GM23338 (cell line): ENCODE results near the gene FOXP1. TPM values are rescaled to one million over a fixed set of nuclear protein-coding genes. Genes with fewer than 3 reads are reported as not detected.

Experiments
- ATAC-seq: fragments of 200-7000 bp; cut with Tn5 transposase; 3 replicates; pipeline ENCODE4 v1.9.1; 2020
- DNase-seq: peaks from one replicate; pipeline ENCODE4 v3.0.0-alpha.2; 2015; ENCODE audit warnings: low spot score
- H2AFZ ChIP-seq: fragments of 200-600 bp; sonication (generic); 2 replicates; pipeline ENCODE4 v1.8.0; 2016; ENCODE audit warnings: antibody characterized with exemption, mild to moderate bottlenecking, moderate library complexity
- H3F3A ChIP-seq: fragments of 200-600 bp; sonication (generic); replicated peaks from 2 replicates; pipeline ENCODE4 v1.8.0; 2017; ENCODE audit warnings: antibody characterized with exemption, mixed run types, low read depth
- H3K27ac ChIP-seq: fragments of 200-600 bp; sonication (generic); 2 replicates; pipeline ENCODE4 v1.6.1; 2016; ENCODE audit warnings: low read depth
- H3K27me3 ChIP-seq: fragments of 200-600 bp; sonication (generic); 2 replicates; pipeline ENCODE4 v1.8.0; 2016; ENCODE audit warnings: mild to moderate bottlenecking, mixed run types, moderate library complexity; ENCODE audit not compliant: insufficient read depth
- H3K36me3 ChIP-seq: fragments of 200-600 bp; sonication (generic); 2 replicates; pipeline ENCODE4 v1.8.0; 2016; ENCODE audit warnings: mild to moderate bottlenecking; ENCODE audit not compliant: insufficient read depth
- H3K4me1 ChIP-seq: fragments of 200-600 bp; sonication (generic); 2 replicates; pipeline ENCODE4 v1.8.0; 2016; ENCODE audit warnings: mild to moderate bottlenecking, moderate library complexity; ENCODE audit not compliant: insufficient read depth
- H3K4me2 ChIP-seq: fragments of 200-600 bp; sonication (generic); 2 replicates; pipeline ENCODE4 v1.7.1; 2017; ENCODE audit warnings: mixed run types
- H3K4me3 ChIP-seq: fragments of 200-600 bp; sonication (generic); 2 replicates; pipeline ENCODE4 v1.6.1; 2016; ENCODE audit warnings: mixed run types
- H3K79me2 ChIP-seq: fragments of 200-600 bp; sonication (generic); replicated peaks from 2 replicates; pipeline ENCODE4 v1.8.0; 2017; ENCODE audit warnings: mild to moderate bottlenecking; ENCODE audit not compliant: insufficient read depth
- H3K9me2 ChIP-seq: fragments of 200-600 bp; sonication (generic); 2 replicates; pipeline ENCODE4 v1.8.0; 2017; ENCODE audit not compliant: insufficient read depth
- H4K20me1 ChIP-seq: fragments of 200-600 bp; sonication (generic); replicated peaks from 2 replicates; pipeline ENCODE4 v1.8.0; 2017; ENCODE audit warnings: mild to moderate bottlenecking; ENCODE audit not compliant: insufficient read depth
- H3K27ac Mint-ChIP-seq: 2 replicates; pipeline ENCODE4 v1.8.0; 2020; ENCODE audit warnings: inconsistent platforms, mild to moderate bottlenecking, moderate library complexity, mixed read lengths
- H3K27me3 Mint-ChIP-seq: 3 replicates; pipeline ENCODE4 v1.8.0; 2022; ENCODE audit warnings: low read depth, mild to moderate bottlenecking, moderate library complexity, mixed read lengths, inconsistent platforms; ENCODE audit not compliant: insufficient read depth, poor library complexity
- H3K36me3 Mint-ChIP-seq: 3 replicates; pipeline ENCODE4 v1.8.0; 2021; ENCODE audit warnings: low read depth, mild to moderate bottlenecking, inconsistent platforms, moderate library complexity, mixed read lengths
- H3K4me1 Mint-ChIP-seq: 3 replicates; pipeline ENCODE4 v1.8.0; 2020; ENCODE audit warnings: mild to moderate bottlenecking, inconsistent platforms, mixed read lengths
- H3K4me3 Mint-ChIP-seq: 3 replicates; pipeline ENCODE4 v1.8.0; 2021; ENCODE audit warnings: moderate library complexity, mild to moderate bottlenecking, inconsistent platforms, mixed read lengths
- H3K9me3 Mint-ChIP-seq: 3 replicates; pipeline ENCODE4 v1.8.0; 2020; ENCODE audit warnings: moderate library complexity, mild to moderate bottlenecking, inconsistent platforms, mixed read lengths
- CREB1 ChIP-seq: fragments of 250-450 bp; sonication (Bioruptor Pico); IDR thresholded peaks from 2 replicates; pipeline ENCODE4 v1.5.0; 2020; ENCODE audit warnings: low read depth, mild to moderate bottlenecking, moderate library complexity
- EZH2 ChIP-seq: fragments of 200-600 bp; sonication (generic); IDR thresholded peaks from one replicate; pipeline ENCODE4 v1.8.0; 2017; ENCODE audit warnings: antibody characterized with exemption, mild to moderate bottlenecking, low read depth; ENCODE audit not compliant: unreplicated experiment
- EZH2phosphoT487 ChIP-seq: fragments of 200-600 bp; sonication (generic); IDR thresholded peaks from one replicate; pipeline ENCODE4 v1.8.1; 2018; ENCODE audit warnings: antibody characterized with exemption; ENCODE audit not compliant: unreplicated experiment
- JUNB ChIP-seq: IDR thresholded peaks from one replicate; pipeline ENCODE4 v1.6.1; 2016; ENCODE audit warnings: antibody characterized with exemption; ENCODE audit not compliant: unreplicated experiment
- NANOG ChIP-seq: IDR thresholded peaks from 2 replicates; pipeline ENCODE4 v1.6.1; 2016; ENCODE audit warnings: antibody characterized with exemption, borderline replicate concordance
- STAT1 ChIP-seq: IDR thresholded peaks from one replicate; pipeline ENCODE4 v1.6.1; 2016; ENCODE audit warnings: antibody characterized with exemption; ENCODE audit not compliant: unreplicated experiment
- ZNF114 ChIP-seq: fragments of 250-450 bp; sonication (Bioruptor Pico); IDR thresholded peaks from 2 replicates; pipeline ENCODE4 v1.5.0; 2020; ENCODE audit warnings: mild to moderate bottlenecking, moderate library complexity
- ZNF331 ChIP-seq: fragments of 250-450 bp; sonication (Bioruptor Pico); IDR thresholded peaks from 2 replicates; pipeline ENCODE4 v1.5.0; 2020; ENCODE audit warnings: low read depth, mild to moderate bottlenecking, moderate library complexity
- polyA plus RNA-seq: library from polyadenylated mRNA; unstranded; fragments of >200 nt; fragmentation: Nextera tagmentation; extraction: Ambion mirVana; gene quantifications from 2 replicates; pipeline ENCODE4 v1.2.1, GENCODE V29; 2016
- total RNA-seq: library from RNA; depleted of rRNA; stranded (reverse); fragments of >200 nt; shearing (Covaris generic); gene quantifications from 2 replicates; pipeline ENCODE4 v1.2.3, GENCODE V29; 2014
- TF ChIP-seq, protein P1 (sequence below): IDR thresholded peaks from 2 replicates; pipeline ENCODE4 v1.6.1; 2016; ENCODE audit warnings: antibody characterized with exemption
- TF ChIP-seq, protein P2 (sequence below): IDR thresholded peaks from one replicate; pipeline ENCODE4 v1.6.1; 2018; ENCODE audit warnings: antibody characterized with exemption; ENCODE audit not compliant: unreplicated experiment

Gene FOXP1
- total and polyA plus RNA-seq, 2 experiments from 2014 or later: 32.9 to 35.5 TPM

DNA sequence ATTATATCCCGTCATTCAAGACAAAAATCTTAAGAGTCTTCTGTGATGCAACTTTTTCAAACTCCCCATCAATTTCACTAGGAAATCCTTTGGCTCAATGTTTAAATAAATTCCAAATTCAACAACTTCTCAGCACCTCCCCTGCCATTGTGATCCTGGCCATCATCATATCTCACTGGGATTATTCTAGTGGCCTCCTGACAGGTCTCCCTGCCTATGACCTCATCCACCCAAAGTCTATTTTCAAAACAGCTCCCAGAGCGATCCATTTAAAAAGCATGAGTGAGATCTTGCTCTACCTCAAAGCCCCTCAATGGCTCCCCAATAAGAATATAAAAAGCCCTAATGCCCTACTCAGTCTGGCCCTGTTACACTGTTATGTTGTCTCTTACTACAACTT, 293.2 kb downstream of the FOXP1 start (continued):
- no peak for TF ChIP-seq STAT1
- TF ChIP-seq ZNF114: no peak
- TF ChIP-seq, protein P1, sequence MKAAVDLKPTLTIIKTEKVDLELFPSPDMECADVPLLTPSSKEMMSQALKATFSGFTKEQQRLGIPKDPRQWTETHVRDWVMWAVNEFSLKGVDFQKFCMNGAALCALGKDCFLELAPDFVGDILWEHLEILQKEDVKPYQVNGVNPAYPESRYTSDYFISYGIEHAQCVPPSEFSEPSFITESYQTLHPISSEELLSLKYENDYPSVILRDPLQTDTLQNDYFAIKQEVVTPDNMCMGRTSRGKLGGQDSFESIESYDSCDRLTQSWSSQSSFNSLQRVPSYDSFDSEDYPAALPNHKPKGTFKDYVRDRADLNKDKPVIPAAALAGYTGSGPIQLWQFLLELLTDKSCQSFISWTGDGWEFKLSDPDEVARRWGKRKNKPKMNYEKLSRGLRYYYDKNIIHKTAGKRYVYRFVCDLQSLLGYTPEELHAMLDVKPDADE: no peak

DNA sequence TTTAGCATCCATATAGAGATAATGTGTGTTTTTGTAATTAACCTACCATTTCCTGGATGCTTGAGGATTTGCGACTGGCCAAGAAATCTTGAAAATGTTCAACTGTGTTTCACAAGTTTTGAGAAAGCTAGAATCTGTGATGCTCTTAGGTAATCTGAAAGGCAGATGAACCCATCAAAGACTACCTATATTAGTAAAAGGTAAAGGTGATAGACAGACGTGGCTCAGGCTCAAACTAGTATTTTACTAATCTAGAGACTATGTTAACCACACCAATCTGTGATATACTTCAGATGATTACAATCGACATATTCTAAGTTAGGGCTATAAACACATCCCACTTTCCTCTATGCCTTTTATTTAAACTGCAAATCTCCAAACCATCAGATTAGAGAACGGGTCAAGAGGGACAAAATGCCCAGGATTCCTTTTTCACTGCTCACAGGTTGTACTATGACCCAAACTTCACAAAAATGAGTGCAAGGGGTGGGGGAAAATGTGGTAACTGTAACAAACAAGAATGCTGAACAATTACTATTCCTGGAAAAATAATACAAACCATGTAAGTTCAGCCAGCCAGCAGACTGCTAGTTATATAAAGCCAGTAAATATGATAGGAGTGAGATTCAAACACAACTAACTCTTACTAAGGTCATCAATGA, 295.1 kb downstream of the FOXP1 start:
- Histone ChIP-seq H3K27me3 (no peaks in the 10 kb centered on the region), H3K36me3 (no peaks in the 10 kb centered on the region), H3K4me2 (no peak overlapping the region), H4K20me1 (no peaks in the 10 kb centered on the region), H3K4me1 (peaks cover 6% of the 10 kb centered on the region), H3F3A (no peaks in the 10 kb centered on the region), H2AFZ (no peak overlapping the region), H3K9me2 (no peaks in the 10 kb centered on the region), H3K4me3 (no peak overlapping the region), H3K27ac (no peak overlapping the region), H3K79me2 (peaks cover 13% of the 10 kb centered on the region)
- ATAC-seq (no peak), DNase-seq (no peak)
- H3K4me1 Mint-ChIP-seq: peaks cover 11% of the 10 kb centered on the region
- no peak overlapping the region for H3K4me3 Mint-ChIP-seq
- H3K9me3 Mint-ChIP-seq: no peaks in the 10 kb centered on the region
- no peak overlapping the region for H3K27ac Mint-ChIP-seq
- TF ChIP-seq ZNF331 (no peak), EZH2phosphoT487 (no peak), CREB1 (CRISPR knock-in tag) (no peak)
- H3K36me3 Mint-ChIP-seq: peaks cover 10% of the 10 kb centered on the region; the same call in 1 of the 3 replicates
- H3K27me3 Mint-ChIP-seq: peaks cover 5% of the 10 kb centered on the region

DNA sequence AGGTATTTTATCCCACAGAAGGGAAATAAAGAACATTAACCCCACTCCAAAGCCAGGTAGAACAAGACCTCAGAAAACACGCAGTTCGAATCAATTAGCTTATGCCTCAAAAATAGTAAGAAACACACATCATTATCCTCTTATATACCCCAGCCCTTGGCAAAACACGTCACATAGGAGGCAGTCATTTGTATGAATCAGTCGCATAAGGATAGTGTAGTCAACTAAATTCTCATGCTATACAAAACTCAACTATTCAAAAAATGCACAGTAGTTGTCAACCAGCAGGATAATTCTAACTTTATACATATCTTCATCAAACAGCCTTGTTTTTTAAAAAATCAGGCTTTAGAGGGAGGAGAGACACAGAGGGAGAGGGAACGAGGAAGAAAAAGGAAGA, 298.4 kb downstream of the FOXP1 start:
- Histone ChIP-seq H2AFZ (no peak overlapping the region), H3K36me3 (no peaks in the 10 kb centered on the region), H3K27me3 (no peaks in the 10 kb centered on the region), H3F3A (no peaks in the 10 kb centered on the region), H3K79me2 (peaks cover 39% of the 10 kb centered on the region), H4K20me1 (no peaks in the 10 kb centered on the region), H3K4me3 (no peak overlapping the region), H3K4me2 (no peak overlapping the region), H3K4me1 (peaks cover 16% of the 10 kb centered on the region), H3K9me2 (no peaks in the 10 kb centered on the region), H3K27ac (no peak overlapping the region)
- DNase-seq (no peak), ATAC-seq (no peak)
- Mint-ChIP-seq H3K9me3 (no peaks in the 10 kb centered on the region), H3K36me3 (peaks cover 4% of the 10 kb centered on the region; the same call in 1 of the 3 replicates), H3K4me1 (peaks cover 22% of the 10 kb centered on the region), H3K27ac (no peak overlapping the region), H3K4me3 (no peak overlapping the region), H3K27me3 (peaks cover 4% of the 10 kb centered on the region)
- TF ChIP-seq EZH2 (no peak), ZNF331 (no peak), NANOG (no peak), JUNB (no peak)
- TF ChIP-seq, protein P2, sequence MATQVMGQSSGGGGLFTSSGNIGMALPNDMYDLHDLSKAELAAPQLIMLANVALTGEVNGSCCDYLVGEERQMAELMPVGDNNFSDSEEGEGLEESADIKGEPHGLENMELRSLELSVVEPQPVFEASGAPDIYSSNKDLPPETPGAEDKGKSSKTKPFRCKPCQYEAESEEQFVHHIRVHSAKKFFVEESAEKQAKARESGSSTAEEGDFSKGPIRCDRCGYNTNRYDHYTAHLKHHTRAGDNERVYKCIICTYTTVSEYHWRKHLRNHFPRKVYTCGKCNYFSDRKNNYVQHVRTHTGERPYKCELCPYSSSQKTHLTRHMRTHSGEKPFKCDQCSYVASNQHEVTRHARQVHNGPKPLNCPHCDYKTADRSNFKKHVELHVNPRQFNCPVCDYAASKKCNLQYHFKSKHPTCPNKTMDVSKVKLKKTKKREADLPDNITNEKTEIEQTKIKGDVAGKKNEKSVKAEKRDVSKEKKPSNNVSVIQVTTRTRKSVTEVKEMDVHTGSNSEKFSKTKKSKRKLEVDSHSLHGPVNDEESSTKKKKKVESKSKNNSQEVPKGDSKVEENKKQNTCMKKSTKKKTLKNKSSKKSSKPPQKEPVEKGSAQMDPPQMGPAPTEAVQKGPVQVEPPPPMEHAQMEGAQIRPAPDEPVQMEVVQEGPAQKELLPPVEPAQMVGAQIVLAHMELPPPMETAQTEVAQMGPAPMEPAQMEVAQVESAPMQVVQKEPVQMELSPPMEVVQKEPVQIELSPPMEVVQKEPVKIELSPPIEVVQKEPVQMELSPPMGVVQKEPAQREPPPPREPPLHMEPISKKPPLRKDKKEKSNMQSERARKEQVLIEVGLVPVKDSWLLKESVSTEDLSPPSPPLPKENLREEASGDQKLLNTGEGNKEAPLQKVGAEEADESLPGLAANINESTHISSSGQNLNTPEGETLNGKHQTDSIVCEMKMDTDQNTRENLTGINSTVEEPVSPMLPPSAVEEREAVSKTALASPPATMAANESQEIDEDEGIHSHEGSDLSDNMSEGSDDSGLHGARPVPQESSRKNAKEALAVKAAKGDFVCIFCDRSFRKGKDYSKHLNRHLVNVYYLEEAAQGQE: no peak
